HCT116 (cell line): Measurements from ENCODE around the gene HGF. TPM values are rescaled to one million over a fixed set of nuclear protein-coding genes. Genes with fewer than 3 reads are reported as not detected.

Experiments
- ATAC-seq: fragments of 200-7000 bp; cut with Tn5 transposase; 2 replicates; pipeline ENCODE4 v1.9.1; 2020; ENCODE audit warnings: mild to moderate bottlenecking, moderate library complexity
- BruUV-seq: library from RNA; stranded (reverse); fragments of 400-500 nt; replicated peaks from 2 replicates; lab custom pipeline; 2021; lab: Mats Ljungman, UMichigan
- CTCF ChIA-PET: fragments of 300-600 bp; sonication (Branson Sonifier 250); formaldehyde crosslinking; loops from one replicate; lab custom pipeline; 2021; ENCODE audit warnings: antibody characterized with exemption; lab: Charles Lee
- POLR2A ChIA-PET: fragments of 300-600, 350-600 bp; sonication (Branson Sonifier 250); formaldehyde crosslinking; loops from one replicate; lab custom pipeline; 2021; ENCODE audit warnings: antibody characterized with exemption; lab: Charles Lee
- RAD21 ChIA-PET, 2 experiments: fragments of 300-600 bp; sonication (Branson Sonifier 250); formaldehyde crosslinking; loops; one replicate each; lab custom pipeline; 2023; ENCODE audit warnings: low total read pairs in 2 of 2; ENCODE audit not compliant: uncharacterized antibody in 2 of 2, unreplicated experiment in 2 of 2, low non-redundant PET in 1 of 2; lab: Charles Lee
- DNase-seq: peaks from one replicate; pipeline ENCODE4 v3.0.0-alpha.2; 2010; ENCODE audit warnings: low read depth, low spot score
- H2AFZ ChIP-seq: fragments of 200-600 bp; shearing (Covaris generic), sonication (generic); 2 replicates; pipeline ENCODE4 v1.6.1; 2017; ENCODE audit warnings: low read depth, mixed run types, mixed read lengths, antibody characterized with exemption, low read length; ENCODE audit not compliant: poor library complexity, severe bottlenecking
- H3K27ac ChIP-seq: 2 replicates; pipeline ENCODE4 v1.5.1; 2012; ENCODE audit warnings: low read depth, low read length
- H3K27me3 ChIP-seq: fragments of 200-600 bp; sonication (generic); 2 replicates; pipeline ENCODE4 v1.6.1; 2016; ENCODE audit warnings: mixed run types, low read length, mixed read lengths; ENCODE audit not compliant: insufficient read depth
- H3K36me3 ChIP-seq, 2 experiments: fragments of 200-500 bp in 1 of 2; fragments of 200-600 bp in 1 of 2; sonication (Bioruptor generic) in 1 of 2; sonication (generic) in 1 of 2; 2 replicates each; pipeline versions ENCODE4 v1.5.1 to v1.6.1; 2014 to 2016; ENCODE audit warnings: low read length in 2 of 2, inconsistent platforms in 1 of 2, mixed read lengths in 1 of 2, mixed run types in 1 of 2; ENCODE audit not compliant: insufficient read depth in 2 of 2, control insufficient read depth in 1 of 2
- H3K4me1 ChIP-seq, 2 experiments: fragments of 200-600 bp in 1 of 2; sonication (generic) in 1 of 2; 2 replicates each; pipeline versions ENCODE4 v1.5.1 to v1.6.1; 2012 to 2017; ENCODE audit warnings: low read length in 2 of 2, inconsistent platforms in 1 of 2, mild to moderate bottlenecking in 1 of 2, mixed read lengths in 1 of 2, mixed run types in 1 of 2, moderate library complexity in 1 of 2; ENCODE audit not compliant: insufficient read depth in 2 of 2, control insufficient read depth in 1 of 2
- H3K4me2 ChIP-seq: fragments of 200-600 bp; sonication (generic); 2 replicates; pipeline ENCODE4 v1.6.1; 2017; ENCODE audit warnings: mixed run types, low read length, mixed read lengths
- H3K4me3 ChIP-seq, 2 experiments: fragments of 200-600 bp in 1 of 2; sonication (generic) in 1 of 2; replicated peaks in 1 of 2; 2 replicates each; pipeline ENCODE4 v1.5.1; 2011 to 2016; ENCODE audit warnings: low read length in 2 of 2, control low read depth in 1 of 2, low read depth in 1 of 2, mild to moderate bottlenecking in 1 of 2, mixed read lengths in 1 of 2, mixed run types in 1 of 2
- H3K79me2 ChIP-seq: fragments of 200-600 bp; sonication (generic); 2 replicates; pipeline ENCODE4 v1.6.1; 2017; ENCODE audit warnings: mild to moderate bottlenecking, mixed run types, low read length, moderate library complexity, mixed read lengths; ENCODE audit not compliant: insufficient read depth
- H3K9ac ChIP-seq: fragments of 200-600 bp; sonication (generic); 2 replicates; pipeline ENCODE4 v1.6.1; 2016; ENCODE audit warnings: low read length, mixed read lengths
- H3K9me2 ChIP-seq: fragments of 200-600 bp; sonication (generic), shearing (Covaris generic); 2 replicates; pipeline ENCODE4 v1.6.1; 2017; ENCODE audit warnings: mixed run types, mild to moderate bottlenecking, moderate library complexity; ENCODE audit not compliant: insufficient read depth
- H3K9me3 ChIP-seq, 2 experiments: fragments of 200-500 bp in 1 of 2; fragments of 200-600 bp in 1 of 2; sonication (Bioruptor generic) in 1 of 2; sonication (generic) in 1 of 2; 2 replicates each; pipeline ENCODE4 v1.6.1; 2014 to 2017; ENCODE audit warnings: low read length in 2 of 2, mixed read lengths in 2 of 2, inconsistent platforms in 1 of 2, low read depth in 1 of 2, mild to moderate bottlenecking in 1 of 2, mixed run types in 1 of 2, moderate library complexity in 1 of 2; ENCODE audit not compliant: control insufficient read depth in 1 of 2, insufficient read depth in 1 of 2
- H4K20me1 ChIP-seq: fragments of 200-600 bp; sonication (generic), shearing (Covaris generic); 2 replicates; pipeline ENCODE4 v1.6.1; 2017; ENCODE audit warnings: mixed run types, mild to moderate bottlenecking, moderate library complexity; ENCODE audit not compliant: insufficient read depth
- ATF3 ChIP-seq: IDR thresholded peaks from 2 replicates; pipeline ENCODE4 v1.6.1; 2012
- CBX3 ChIP-seq: IDR thresholded peaks from 2 replicates; pipeline ENCODE4 v1.6.1; 2012; ENCODE audit warnings: low read depth
- CEBPB ChIP-seq: IDR thresholded peaks from 2 replicates; pipeline ENCODE4 v1.6.1; 2012; ENCODE audit warnings: low read depth
- CTCF ChIP-seq, 3 experiments: fragments of 200-600 bp in 1 of 3; sonication (generic) in 1 of 3; IDR thresholded peaks in 2 of 3; conservative IDR thresholded peaks in 1 of 3; 2 replicates each; pipeline ENCODE4 v1.5.1; 2012 to 2017; ENCODE audit warnings: low read depth in 2 of 3, low read length in 2 of 3, antibody characterized with exemption in 1 of 3, borderline replicate concordance in 1 of 3, control low read depth in 1 of 3, mild to moderate bottlenecking in 1 of 3, mixed read lengths in 1 of 3, mixed run types in 1 of 3, moderate library complexity in 1 of 3; ENCODE audit not compliant: insufficient read depth in 1 of 3
- EGR1 ChIP-seq: IDR thresholded peaks from 2 replicates; pipeline ENCODE4 v1.6.1; 2012; ENCODE audit warnings: low read depth
- ELF1 ChIP-seq: IDR thresholded peaks from 2 replicates; pipeline ENCODE4 v1.6.1; 2012; ENCODE audit warnings: low read depth, borderline replicate concordance
- JUND ChIP-seq: IDR thresholded peaks from 2 replicates; pipeline ENCODE4 v1.6.1; 2012
- MAX ChIP-seq: IDR thresholded peaks from 2 replicates; pipeline ENCODE4 v1.6.1; 2012
- POLR2A ChIP-seq: IDR thresholded peaks from 2 replicates; pipeline ENCODE4 v1.7.0; 2011; ENCODE audit warnings: borderline replicate concordance; ENCODE audit not compliant: insufficient read depth, insufficient read length; ENCODE audit errors: extremely low read depth
- REST ChIP-seq: IDR thresholded peaks from 2 replicates; pipeline ENCODE4 v1.6.1; 2012; ENCODE audit warnings: low read depth
- SIN3A ChIP-seq: IDR thresholded peaks from 2 replicates; pipeline ENCODE4 v1.6.1; 2012; ENCODE audit warnings: low read depth
- SRF ChIP-seq: IDR thresholded peaks from 2 replicates; pipeline ENCODE4 v1.6.1; 2012; ENCODE audit warnings: low read depth
- TCF7L2 ChIP-seq: IDR thresholded peaks from 2 replicates; pipeline ENCODE4 v1.7.0; 2011; ENCODE audit warnings: borderline replicate concordance, inconsistent platforms; ENCODE audit not compliant: insufficient read depth, insufficient read length; ENCODE audit errors: extremely low read depth
- YY1 ChIP-seq: IDR thresholded peaks from 2 replicates; pipeline ENCODE4 v1.6.1; 2011; ENCODE audit warnings: low read length, low read depth, moderate library complexity, mild to moderate bottlenecking; ENCODE audit not compliant: insufficient replicate concordance; ENCODE audit errors: extremely low read depth
- ZBTB33 ChIP-seq: IDR thresholded peaks from 2 replicates; pipeline ENCODE4 v1.6.1; 2011; ENCODE audit warnings: mild to moderate bottlenecking, low read length, moderate library complexity; ENCODE audit not compliant: insufficient replicate concordance; ENCODE audit errors: extremely low read depth
- ZFX ChIP-seq: fragments of 450-650 bp; IDR thresholded peaks from 2 replicates; pipeline ENCODE4 v1.6.1; 2017
- ZNF274 ChIP-seq: fragments of 200-500 bp; sonication (Bioruptor generic); IDR thresholded peaks from 2 replicates; pipeline ENCODE4 v1.6.1; 2014; ENCODE audit warnings: mild to moderate bottlenecking, low read depth, low read length, inconsistent platforms
- intact Hi-C: fragments of 100-400 bp; cut with micrococcal nuclease; formaldehyde crosslinking; loops from 2 replicates; pipeline ENCODE4 v1.10.0; 2022
- total RNA-seq: library from RNA; stranded (reverse); gene quantifications from one replicate; pipeline ENCODE4 v1.2.1, GENCODE V29; 2021; ENCODE audit not compliant: unreplicated experiment

The HGF gene
- total RNA-seq, 1 experiment from 2014 or later: 0.15 TPM

- no peaks in the 10 kb centered on the region for H4K20me1 ChIP-seq
- no peak for DNase-seq
- H3K36me3 ChIP-seq: no peaks in the 10 kb centered on the region
- H3K9me3 ChIP-seq: no peaks in the 10 kb centered on the region
- H3K9me2 ChIP-seq: no peaks in the 10 kb centered on the region
- BruUV-seq: no TSS peak
- no peaks in the 10 kb centered on the region for H3K27me3 ChIP-seq
- H3K4me2 ChIP-seq: no peak overlapping the region
- H3K79me2 ChIP-seq: no peaks in the 10 kb centered on the region
- ATAC-seq: no peak
- intact Hi-C loops: no loop called here
- peaks cover 6 to 17% of the 10 kb centered on the region in 2 experiments; a peak in 3 of 4 replicates for H3K4me1 ChIP-seq
- ChIA-PET RAD21 (no interaction called here), POLR2A (no interaction called here), CTCF (no interaction called here)
- no peak overlapping the region for H2AFZ ChIP-seq
- no peak overlapping the region for H3K27ac ChIP-seq
- H3K9ac ChIP-seq: no peak overlapping the region
- no peak overlapping the region for H3K4me3 ChIP-seq
- TF ChIP-seq YY1: no peak
- TF ChIP-seq SIN3A: no peak
- no peak for TF ChIP-seq SRF
- no peak for TF ChIP-seq ZFX
- no peak for TF ChIP-seq ZNF274
- TF ChIP-seq ZBTB33: no peak
- no peak for TF ChIP-seq CEBPB
- no peak for TF ChIP-seq TCF7L2
- no peak for TF ChIP-seq MAX
- no peak for TF ChIP-seq REST
- TF ChIP-seq CBX3: no peak
- TF ChIP-seq CTCF (IDR thresholded peaks at IDR 0.05 in 2 of 3, conservative IDR thresholded peaks at IDR 0.05 in 1 of 3; ENCODE audit: borderline replicate concordance in 1 of 3, insufficient read depth in 1 of 3, low read depth in 2 of 3, low read length in 2 of 3): no peak
- TF ChIP-seq ATF3: no peak
- no peak for TF ChIP-seq POLR2A
- TF ChIP-seq ELF1: no peak
- TF ChIP-seq JUND: no peak
- TF ChIP-seq EGR1: no peak
These were observed 82.8 kb downstream of the HGF start for GRCh38 chr7:81687062-81687461.
